ENCODE measurements around the gene SLC24A3.

DNA sequence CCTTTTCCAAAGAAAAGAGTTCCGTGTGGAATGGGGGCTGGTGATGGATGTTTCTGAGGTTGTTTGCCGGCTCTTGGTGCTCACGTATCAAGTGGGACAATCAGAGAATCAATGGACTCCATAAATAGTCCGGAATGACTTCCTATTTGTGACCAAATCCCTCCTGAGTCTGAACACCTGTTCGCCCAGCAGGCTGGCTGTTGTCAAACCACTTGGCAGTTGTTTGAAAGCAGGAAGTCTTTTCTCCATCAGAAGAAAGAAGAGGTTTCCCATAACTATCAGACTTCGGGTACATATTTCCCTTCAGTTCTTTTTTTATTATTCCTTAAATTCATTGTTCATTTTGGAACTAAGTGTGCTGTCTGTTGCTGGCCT lies 390.9 kb downstream of the SLC24A3 start:
- TF ChIP-seq CTCF (IDR thresholded peaks at IDR 0.05) = no peak
- TF ChIP-seq REST (IDR thresholded peaks at IDR 0.05; ENCODE audit: insufficient read depth in 1 of 2, low read depth in 2 of 2, low read length in 1 of 2) = no peak
- TF ChIP-seq POLR2AphosphoS5 (IDR thresholded peaks at IDR 0.05; ENCODE audit: low read depth, low read length) = no peak

Data from Panc1 (cell line).